H54 (cell line): ENCODE measurements around the gene ANTXRL.
"Not testable (repeated sequence)": the region's sequence is repeated elsewhere in the genome, so short reads cannot be mapped to it uniquely, and the experiment has no call there.

Source experiments
- DNase-seq: peaks from one replicate; pipeline ENCODE4 v3.0.0; 2011; ENCODE audit warnings: low spot score, mixed read lengths; ENCODE audit not compliant: insufficient read length
- FAIRE-seq: peaks from 3 replicates; lab custom pipeline; 2011; peaks lifted over from hg19 to GRCh38; lab: Jason Lieb, UNC
- POLR2A ChIP-seq: IDR thresholded peaks from 2 replicates; pipeline ENCODE4 v1.6.1; 2011; ENCODE audit warnings: low read depth, mild to moderate bottlenecking, low read length

Gene ANTXRL

GRCh38 chr10:46323176-46323575, 36.4 kb downstream of the ANTXRL start:
- DNase-seq, result no peak
- no peak for FAIRE-seq
- TF ChIP-seq POLR2A, result no peak

DNA sequence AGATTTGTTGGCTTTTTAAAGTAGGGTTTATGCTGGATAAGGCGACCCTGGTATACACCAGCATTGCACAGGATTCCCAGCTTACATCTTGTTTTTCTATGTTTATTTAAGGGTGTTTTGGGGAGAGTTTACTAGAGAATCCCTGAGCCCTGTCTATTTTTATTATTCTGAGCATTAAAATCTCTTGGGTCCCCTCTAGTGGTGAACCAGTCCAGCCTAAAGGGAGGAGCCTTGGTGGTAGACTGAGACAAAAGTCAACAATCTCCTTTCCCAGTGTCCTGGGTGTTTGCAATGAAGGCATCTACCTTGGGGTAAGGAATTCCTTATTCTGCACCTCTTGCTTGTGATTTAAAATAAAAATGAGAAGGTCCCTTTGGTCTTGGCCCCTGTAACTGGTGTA, 38.2 kb downstream of the ANTXRL start:
- DNase-seq (no peak), FAIRE-seq (no peak)
- no peak for TF ChIP-seq POLR2A

GRCh38 chr10:46326066-46326465, 39.3 kb downstream of the ANTXRL start:
- FAIRE-seq (no peak), DNase-seq (no peak)
- no peak for TF ChIP-seq POLR2A

DNA sequence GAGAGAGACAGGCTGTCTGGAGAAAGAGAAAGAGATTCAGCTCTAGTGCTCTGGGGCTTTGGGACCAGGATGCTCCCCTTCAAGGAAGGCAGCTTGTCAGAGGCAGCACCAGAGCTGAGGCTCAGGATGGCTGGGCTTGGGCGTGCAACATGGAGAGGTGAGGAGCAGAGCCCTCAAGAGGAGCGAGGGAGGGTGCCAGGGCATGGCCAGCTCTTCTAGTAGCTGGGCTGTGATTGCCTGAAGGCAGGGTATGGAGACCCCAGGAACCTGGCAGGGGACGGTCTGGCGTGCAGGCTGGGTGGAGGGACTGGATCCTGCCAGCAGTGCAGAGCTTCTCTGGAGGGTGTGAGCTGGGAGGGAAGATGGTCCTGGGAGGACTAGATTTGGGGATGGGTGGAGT, 40.2 kb downstream of the ANTXRL start:
- TF ChIP-seq POLR2A, result no peak
- no peak for DNase-seq
- no peak for FAIRE-seq

DNA sequence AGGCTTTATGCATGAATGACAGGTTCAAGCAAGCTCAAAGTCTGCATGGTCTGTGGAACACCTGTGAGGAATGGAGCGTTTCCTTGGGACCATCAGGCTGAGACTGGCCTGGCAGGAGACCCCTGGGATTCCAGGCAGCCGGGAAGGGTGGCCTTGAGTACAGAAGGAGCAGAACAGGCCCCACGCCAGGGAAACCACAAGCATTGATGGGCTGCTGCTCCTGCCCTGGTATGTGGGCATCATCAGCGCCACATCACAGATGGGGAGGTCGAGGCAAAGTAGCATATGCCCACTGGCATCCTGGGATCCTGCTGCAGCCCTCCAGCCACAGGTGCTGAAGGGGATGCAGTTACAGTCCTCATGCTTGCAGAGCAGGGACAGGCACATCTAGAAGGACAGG, 40.9 kb downstream of the ANTXRL start:
- TF ChIP-seq POLR2A, result no peak
- DNase-seq (no peak), FAIRE-seq (no peak)

DNA sequence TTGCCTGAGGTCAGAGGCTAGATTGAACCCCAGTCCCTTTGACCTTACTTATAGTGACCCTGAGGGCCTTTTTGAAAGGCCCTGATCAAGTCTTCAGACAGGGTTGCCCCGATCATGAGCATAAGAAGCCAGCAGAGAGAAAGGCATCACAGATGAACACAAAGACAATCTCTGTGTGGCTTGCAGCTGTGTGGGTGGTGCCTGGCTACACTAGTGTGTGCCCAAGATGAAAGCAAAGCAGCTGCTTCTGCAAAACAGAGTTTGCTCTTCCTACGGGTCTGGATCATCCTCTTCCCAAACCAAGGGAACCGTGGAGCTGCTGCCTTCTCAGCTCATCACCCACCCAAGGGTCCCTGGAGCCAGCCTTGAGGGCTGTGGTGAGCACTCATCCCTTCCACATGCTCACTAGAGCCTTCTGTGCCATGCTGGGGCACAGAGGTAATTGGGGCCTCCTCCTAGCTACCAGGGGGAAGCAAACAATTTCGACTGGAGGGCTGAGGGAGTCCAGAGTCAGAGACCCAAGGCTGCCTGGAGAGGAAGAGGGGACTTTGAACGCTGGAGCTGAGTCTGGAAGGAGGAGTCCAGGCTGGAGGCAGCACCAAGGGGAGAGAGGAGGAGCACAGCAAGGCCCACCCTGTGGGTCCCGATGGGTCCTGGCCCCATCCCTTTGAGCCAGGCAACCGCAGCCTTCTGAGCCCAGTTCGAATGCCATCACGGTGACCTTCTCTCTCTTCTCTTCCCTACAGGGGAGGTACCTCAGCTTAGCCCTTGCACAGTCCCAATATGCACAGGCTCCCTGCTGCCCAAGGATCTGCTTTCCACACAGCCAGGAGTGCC, 42.3 kb downstream of the ANTXRL start:
- DNase-seq (no peak), FAIRE-seq (no peak)
- TF ChIP-seq POLR2A, result no peak

DNA sequence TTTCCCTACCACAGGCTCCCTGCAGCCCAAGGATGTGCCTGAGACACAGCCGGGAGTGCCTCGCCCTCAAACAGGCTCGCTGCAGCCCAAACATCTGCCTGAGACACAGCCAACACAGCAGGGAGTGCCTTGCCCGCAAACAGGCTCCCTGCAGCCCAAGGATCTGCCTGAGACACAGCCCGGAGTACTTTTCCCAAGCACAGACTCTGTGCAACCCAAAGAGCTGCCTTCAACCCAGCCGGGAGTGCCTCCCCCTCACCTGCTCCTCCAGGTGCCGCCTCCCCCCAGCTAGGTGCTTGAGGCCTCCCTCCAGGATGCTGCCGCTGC, 42.9 kb downstream of the ANTXRL start:
- no peak for DNase-seq
- FAIRE-seq, result no peak
- TF ChIP-seq POLR2A, result no peak

GRCh38 chr10:46330894-46331293, 44.1 kb downstream of the ANTXRL start:
- FAIRE-seq (no peak), DNase-seq (no peak)
- TF ChIP-seq POLR2A, result no peak

- not testable (repeated sequence) for DNase-seq, FAIRE-seq
These were observed 78.7 kb downstream of the ANTXRL start for GRCh38 chr10:46365484-46365883.

DNA sequence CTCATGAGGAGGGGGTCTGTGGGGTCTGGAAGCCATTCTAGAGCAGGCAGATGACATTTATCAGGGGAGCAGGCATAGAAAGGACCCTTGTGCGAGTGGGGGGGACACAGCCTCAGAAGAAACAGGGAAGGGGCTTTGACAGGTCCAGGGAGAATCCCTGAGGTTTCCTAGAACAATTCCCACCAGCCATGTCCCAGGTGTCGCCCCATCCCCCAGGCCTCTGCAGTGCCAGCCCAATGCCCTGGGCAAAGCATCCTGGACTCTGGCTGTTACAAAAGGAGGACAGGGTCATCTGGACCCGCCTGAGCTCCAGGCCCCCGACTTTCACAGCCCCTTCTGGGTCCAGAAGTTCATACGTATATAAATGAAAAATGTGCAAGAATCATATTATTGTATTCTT, 80.4 kb downstream of the ANTXRL start:
- not testable (repeated sequence) for DNase-seq, FAIRE-seq

DNA sequence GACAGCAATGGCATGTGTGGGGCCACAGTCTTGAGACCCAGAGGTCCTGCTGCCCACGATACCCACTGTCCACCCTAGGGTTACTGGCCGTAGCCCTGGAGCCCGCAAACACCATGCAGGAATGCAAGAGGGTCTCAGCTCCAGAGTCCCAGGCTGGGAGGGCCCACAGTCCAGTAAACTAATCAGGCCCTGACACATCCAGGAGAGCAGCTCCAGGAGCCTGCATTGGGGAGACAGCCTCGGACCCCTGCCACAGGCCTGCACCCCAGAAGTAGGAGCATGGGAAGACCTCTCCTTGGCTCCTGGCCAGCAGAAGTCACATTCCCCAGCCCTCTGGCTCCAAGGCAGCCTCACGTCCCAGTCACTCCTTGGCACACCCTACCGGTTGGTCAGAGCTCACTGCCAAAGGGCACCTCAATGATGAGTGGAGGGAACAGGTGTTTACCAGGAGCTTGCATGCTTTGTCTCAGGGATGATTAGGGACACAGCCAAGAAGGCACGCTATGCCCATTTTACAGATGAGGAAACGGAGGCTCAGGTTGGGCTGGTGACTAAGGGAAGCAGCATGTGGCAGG, 81.0 kb downstream of the ANTXRL start:
- not testable (repeated sequence) for DNase-seq, FAIRE-seq

GRCh38 chr10:46368956-46369355, 82.2 kb downstream of the ANTXRL start:
- FAIRE-seq, DNase-seq: not testable (repeated sequence)

GRCh38 chr10:46374410-46374809, 87.6 kb downstream of the ANTXRL start:
- not testable (repeated sequence) for FAIRE-seq, DNase-seq

- DNase-seq, FAIRE-seq: not testable (repeated sequence)
These were observed 88.6 kb downstream of the ANTXRL start, which contains the start of gene ANXA8L1 for GRCh38 chr10:46375406-46375805. Gene ANXA8L1 (plus strand): TSS chr10:46375776. CDS start chr10:46375852, 76 bp downstream.

- not testable (repeated sequence) for FAIRE-seq, DNase-seq
These were observed 90.2 kb downstream of the ANTXRL start for GRCh38 chr10:46377022-46377421.

DNA sequence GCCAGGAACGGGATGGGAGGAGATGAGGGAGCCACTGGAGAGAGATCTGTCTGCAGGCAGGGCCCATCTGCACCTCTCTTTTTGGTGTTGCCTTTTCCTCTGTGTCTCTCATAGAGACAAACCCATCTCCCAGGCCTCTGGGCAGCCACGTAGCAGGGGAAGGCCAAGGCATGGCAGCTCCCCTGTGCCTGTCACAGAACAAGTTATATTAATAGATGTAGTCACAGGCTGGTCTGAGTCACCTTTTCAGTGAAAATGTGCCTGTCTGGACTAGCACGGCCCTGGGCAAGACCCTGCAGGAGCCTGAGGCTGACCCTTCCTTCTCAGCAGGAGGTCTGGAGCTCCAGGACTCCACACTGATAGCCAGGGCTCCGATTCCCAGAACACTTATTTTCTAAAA, 90.9 kb downstream of the ANTXRL start:
- FAIRE-seq, DNase-seq: not testable (repeated sequence)

DNA sequence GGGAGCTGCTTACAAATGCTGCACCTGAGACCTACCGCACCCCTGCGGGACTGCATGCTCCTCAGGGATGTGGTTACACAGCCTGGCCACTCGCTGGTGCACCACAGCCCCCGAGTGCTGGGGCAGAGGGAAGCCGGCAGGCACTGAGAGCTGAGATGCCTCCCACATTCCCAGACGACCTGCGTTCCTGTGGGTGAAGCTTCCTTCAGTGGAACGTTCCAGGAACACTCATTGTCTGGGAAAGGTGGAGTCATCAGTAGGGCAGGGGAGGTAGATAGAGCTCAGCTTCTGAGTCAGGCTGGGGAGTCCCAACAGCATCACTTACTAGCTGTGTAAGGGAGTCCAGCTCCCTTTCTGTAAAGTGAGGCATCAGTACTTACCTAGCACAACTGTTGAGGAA, 91.3 kb downstream of the ANTXRL start:
- not testable (repeated sequence) for FAIRE-seq

GRCh38 chr10:46379233-46379848, 92.5 kb downstream of the ANTXRL start:
- not testable (repeated sequence) for DNase-seq, FAIRE-seq

More for the DNA sequence above, 91.3 kb downstream of the ANTXRL start:
- DNase-seq, result not testable (repeated sequence)
